K562 (cell line): ENCODE data around the gene HS2ST1. TPM values are rescaled to one million over a fixed set of nuclear protein-coding genes. Genes with fewer than 3 reads are reported as not detected.

Experiments used
- ATAC-seq: fragments of 200-7000 bp; cut with Tn5 transposase; 3 replicates; pipeline ENCODE4 v1.9.1; 2020; ENCODE audit warnings: moderate library complexity
- BruUV-seq: library from RNA; stranded (reverse); fragments of 400-500 nt; replicated peaks from 2 replicates; lab custom pipeline; 2021; lab: Mats Ljungman, UMichigan
- CTCF ChIA-PET: fragments of 300-600 bp; formaldehyde crosslinking; extraction: SDS; loops from one replicate; lab custom pipeline; 2021; ENCODE audit warnings: low intra/inter-chr PET ratio; lab: Yijun Ruan, JAX
- POLR2A ChIA-PET: fragments of 300-600, 350-650 bp; sonication (Branson Sonifier 250); formaldehyde crosslinking; extraction: SDS; loops from one replicate; lab custom pipeline; 2021; ENCODE audit warnings: antibody characterized with exemption, inconsistent platforms; lab: Yijun Ruan, JAX
- DNase-seq, 4 experiments: peaks; one replicate each; pipeline versions ENCODE4 v3.0.0 to v3.0.0-alpha.2; 2011 to 2018; ENCODE audit warnings: low spot score in 3 of 4, mixed read lengths in 3 of 4; ENCODE audit errors: extremely low read depth in 1 of 4
- FAIRE-seq: peaks from 2 replicates; lab custom pipeline; 2011; peaks lifted over from hg19 to GRCh38; lab: Jason Lieb, UNC
- H2AFZ ChIP-seq: 2 replicates; pipeline ENCODE4 v1.6.0; 2011; ENCODE audit warnings: low read depth, low read length, control low read depth, inconsistent platforms
- H3K27ac ChIP-seq: fragments of 200-600 bp; 3 replicates; pipeline ENCODE4 v1.8.0; 2011; ENCODE audit warnings: low read depth, mild to moderate bottlenecking, control low read depth, inconsistent platforms, low read length, moderate library complexity, mixed read lengths; ENCODE audit errors: extremely low read depth
- H3K27me3 ChIP-seq, 2 experiments: fragments of 300-600 bp in 1 of 2; 2 replicates in 1 of 2; 3 replicates in 1 of 2; pipeline versions ENCODE4 v1.6.0 to v1.8.0; 2011; ENCODE audit warnings: inconsistent platforms in 2 of 2, low read length in 2 of 2, mild to moderate bottlenecking in 1 of 2, mixed read lengths in 1 of 2, moderate library complexity in 1 of 2; ENCODE audit not compliant: control insufficient read depth in 2 of 2, insufficient read depth in 2 of 2
- H3K36me3 ChIP-seq: fragments of 300-600 bp; 3 replicates; pipeline ENCODE4 v1.8.0; 2011; ENCODE audit warnings: mild to moderate bottlenecking, low read length, inconsistent platforms; ENCODE audit not compliant: control insufficient read depth, insufficient read depth
- H3K4me1 ChIP-seq, 2 experiments: fragments of 200-600 bp in 1 of 2; replicated peaks in 1 of 2; 2 replicates in 1 of 2; 3 replicates in 1 of 2; pipeline versions ENCODE4 v1.5.1 to v1.8.0; 2011; ENCODE audit warnings: inconsistent platforms in 2 of 2, low read length in 2 of 2, mild to moderate bottlenecking in 1 of 2, mixed read lengths in 1 of 2, moderate library complexity in 1 of 2; ENCODE audit not compliant: control insufficient read depth in 2 of 2, insufficient read depth in 2 of 2
- H3K4me2 ChIP-seq: 2 replicates; pipeline ENCODE4 v1.6.1; 2011; ENCODE audit warnings: low read length, control low read depth, inconsistent platforms, mixed read lengths; ENCODE audit not compliant: insufficient read depth
- H3K4me3 ChIP-seq: fragments of 200-600 bp; sonication (generic), shearing (Covaris generic); 2 replicates; pipeline ENCODE4 v1.5.1; 2016; ENCODE audit warnings: control low read depth, inconsistent platforms
- H3K79me2 ChIP-seq: fragments of 200-600 bp; 3 replicates; pipeline ENCODE4 v1.8.0; 2011; ENCODE audit warnings: low read length, inconsistent platforms; ENCODE audit not compliant: control insufficient read depth, insufficient read depth
- H3K9ac ChIP-seq, 2 experiments: 2 replicates each; pipeline versions ENCODE4 v1.6.0 to v1.6.1; 2011; ENCODE audit warnings: low read depth in 2 of 2, low read length in 2 of 2, control low read depth in 1 of 2, inconsistent platforms in 1 of 2, mild to moderate bottlenecking in 1 of 2, mixed read lengths in 1 of 2; ENCODE audit not compliant: insufficient read depth in 1 of 2
- H3K9me1 ChIP-seq: one replicate; pipeline ENCODE4 v1.6.0; 2011; ENCODE audit warnings: inconsistent platforms, mild to moderate bottlenecking, low read length, moderate library complexity; ENCODE audit not compliant: control insufficient read depth, insufficient read depth
- H3K9me3 ChIP-seq: replicated peaks from 2 replicates; pipeline ENCODE4 v1.5.1; 2011; ENCODE audit warnings: low read depth, low read length, inconsistent platforms; ENCODE audit not compliant: control insufficient read depth, insufficient read depth
- H4K20me1 ChIP-seq: replicated peaks from 2 replicates; pipeline ENCODE4 v1.6.1; 2011; ENCODE audit warnings: low read length, inconsistent platforms, mixed read lengths; ENCODE audit not compliant: control insufficient read depth, insufficient read depth
- CBX1 ChIP-seq: sonication (generic); IDR thresholded peaks from 2 replicates; pipeline ENCODE4 v1.6.1; 2016; ENCODE audit warnings: antibody characterized with exemption, low read depth, mild to moderate bottlenecking
- CBX3 ChIP-seq, 2 experiments: IDR thresholded peaks; 1 replicate in 1 of 2; 2 replicates in 1 of 2; pipeline ENCODE4 v1.6.1; 2012; ENCODE audit warnings: inconsistent platforms in 2 of 2, low read length in 2 of 2, borderline replicate concordance in 1 of 2, control low read depth in 1 of 2
- CC2D1A ChIP-seq: fragments of 450-650 bp; IDR thresholded peaks from 2 replicates; pipeline ENCODE4 v1.6.1; 2017; ENCODE audit warnings: mild to moderate bottlenecking
- EZH2 ChIP-seq: IDR thresholded peaks from 2 replicates; pipeline ENCODE4 v1.6.1; 2012; ENCODE audit warnings: low read depth, mild to moderate bottlenecking, inconsistent platforms, low read length, borderline replicate concordance
- FOXA3 ChIP-seq, 2 experiments: fragments of 450-650 bp in 1 of 2; sonication (generic) in 1 of 2; formaldehyde crosslinking; IDR thresholded peaks in 1 of 2; conservative IDR thresholded peaks in 1 of 2; 2 replicates each; pipeline versions ENCODE4 v1.4.0 to v1.8.0; 2020 to 2022; ENCODE audit warnings: mild to moderate bottlenecking in 2 of 2, missing genetic modification reagents in 1 of 2
- HMG20A ChIP-seq: fragments of 450-650 bp; formaldehyde crosslinking; conservative IDR thresholded peaks from 2 replicates; pipeline ENCODE4 v1.4.0; 2020; ENCODE audit warnings: mild to moderate bottlenecking, mixed read lengths
- HNRNPL ChIP-seq: fragments of 200-400 bp; formaldehyde crosslinking; IDR thresholded peaks from 2 replicates; pipeline ENCODE4 v1.6.1; 2017; ENCODE audit warnings: low read depth, mild to moderate bottlenecking, low read length
- HOMEZ ChIP-seq: fragments of 250-450 bp; sonication (Bioruptor Pico); IDR thresholded peaks from 2 replicates; pipeline ENCODE4 v1.4.0; 2020; ENCODE audit warnings: mild to moderate bottlenecking, moderate library complexity
- HOXB6 ChIP-seq: fragments of 250-450 bp; sonication (Bioruptor Pico); IDR thresholded peaks from 2 replicates; pipeline ENCODE4 v1.5.1; 2022; ENCODE audit warnings: mild to moderate bottlenecking, borderline replicate concordance
- MYNN ChIP-seq, 2 experiments: sonication (generic); formaldehyde crosslinking in 1 of 2; IDR thresholded peaks; 2 replicates each; pipeline versions ENCODE4 v1.5.0 to v1.6.1; 2016 to 2020; ENCODE audit warnings: antibody characterized with exemption in 1 of 2, missing genetic modification reagents in 1 of 2
- NFIX ChIP-seq: fragments of 250-450 bp; sonication (Bioruptor Pico); IDR thresholded peaks from 2 replicates; pipeline ENCODE4 v1.4.0; 2020; ENCODE audit warnings: low read depth, mild to moderate bottlenecking, moderate library complexity
- PTRF ChIP-seq: fragments of 450-650 bp; IDR thresholded peaks from 2 replicates; pipeline ENCODE4 v1.6.1; 2016; ENCODE audit warnings: mild to moderate bottlenecking, missing genetic modification characterization, missing compliant biosample characterization
- RUNX1 ChIP-seq: sonication (generic); IDR thresholded peaks from 2 replicates; pipeline ENCODE4 v1.6.1; 2016; ENCODE audit warnings: antibody characterized with exemption, low read depth
- TAF9B ChIP-seq: fragments of 450-650 bp; IDR thresholded peaks from 2 replicates; pipeline ENCODE4 v1.6.1; 2018; ENCODE audit warnings: mild to moderate bottlenecking; ENCODE audit not compliant: partially characterized antibody
- XRCC5 ChIP-seq: fragments of 200-400 bp; formaldehyde crosslinking; IDR thresholded peaks from 2 replicates; pipeline ENCODE4 v1.6.1; 2017; ENCODE audit warnings: low read depth, mild to moderate bottlenecking, low read length
- ZFP36 ChIP-seq: fragments of 150-350 bp; IDR thresholded peaks from 2 replicates; pipeline ENCODE4 v1.6.1; 2018; ENCODE audit warnings: low read length, low read depth; ENCODE audit not compliant: partially characterized antibody
- ZNF184 ChIP-seq: sonication (generic); formaldehyde crosslinking; IDR thresholded peaks from 2 replicates; pipeline ENCODE4 v1.5.0; 2020; ENCODE audit warnings: missing genetic modification reagents
- ZNF717 ChIP-seq: fragments of 250-450 bp; sonication (Bioruptor Pico); IDR thresholded peaks from 2 replicates; pipeline ENCODE4 v1.5.0; 2021
- ZNF740 ChIP-seq, 3 experiments: fragments of 200-800 bp in 1 of 3; sonication (Bioruptor generic) in 1 of 3; sonication (generic) in 1 of 3; formaldehyde crosslinking in 1 of 3; IDR thresholded peaks; 2 replicates each; pipeline versions ENCODE4 v1.6.1 to v1.8.0; 2016 to 2022; ENCODE audit warnings: mild to moderate bottlenecking in 2 of 3, missing compliant biosample characterization in 2 of 3, missing genetic modification characterization in 2 of 3, missing genetic modification reagents in 1 of 3
- WGBS: fragments of 100-300 bp; shearing (Covaris generic); methylation state at CpG from one replicate; pipeline ENCODE4 v1.1.6; 2016; ENCODE audit warnings: low coverage, mixed read lengths; ENCODE audit not compliant: insufficient coverage; ENCODE audit errors: missing lambda C conversion rate; 5-methylcytosine and 5-hydroxymethylcytosine counted together
- in situ Hi-C: fragments of 300-500 bp; cut with MboI; formaldehyde crosslinking; loops from 4 replicates; pipeline ENCODE4 v1.15.0; 2018; ENCODE audit warnings: inconsistent platforms, mixed read lengths
- intact Hi-C: fragments of 100-400 bp; cut with micrococcal nuclease; formaldehyde crosslinking; loops from 2 replicates; pipeline ENCODE4 v1.14.2; 2022
- polyA plus RNA-seq, 8 experiments: library from polyadenylated mRNA; depleted of rRNA in 4 of 8; stranded (reverse) in 5 of 8; unstranded in 3 of 8; fragments of >200 nt; fragmentation: Nextera tagmentation in 2 of 8; fragmentation: Illumina TruSeq in 1 of 8; extraction: Ambion mirVana in 2 of 8; extraction: Trizol in 1 of 8; gene quantifications; 2 replicates each; pipeline versions ENCODE4 v1.2.1 to v1.2.3, GENCODE V29; 2011 to 2014; ENCODE audit warnings: inconsistent platforms in 1 of 8, missing spikeins in 1 of 8
- total RNA-seq, 7 experiments: library from RNA; depleted of rRNA in 6 of 7; stranded (reverse); fragments of >200 nt in 6 of 7; fragmentation: Illumina TruSeq in 2 of 7; extraction: Trizol in 2 of 7; gene quantifications; 2 replicates each; pipeline versions ENCODE4 v1.2.1 to v1.2.3, GENCODE V29; 2011 to 2021; ENCODE audit warnings: low replicate concordance in 1 of 7

HS2ST1 gene
- total and polyA plus RNA-seq, 9 of the 15 experiments (the other 6 are each of a cell fraction or from before 2014, with no cell fraction given) = 7.7 to 43.3 (median 25.8) TPM

GRCh38 chr1:86922445-86922844 lies 8.0 kb downstream of the HS2ST1 start (continued):
- no peak for TF ChIP-seq XRCC5

- Histone ChIP-seq H3K9ac (no peak overlapping the region), H3K4me1 (no peaks in the 10 kb centered on the region; a peak in 1 of 5 replicates), H2AFZ (no peak overlapping the region), H3K27me3 (no peaks in the 10 kb centered on the region), H3K36me3 (peaks cover 14% of the 10 kb centered on the region; the same call in 2 of the 3 replicates), H3K9me3 (peaks cover 31% of the 10 kb centered on the region), H3K4me3 (no peak overlapping the region), H3K79me2 (peaks cover 97% of the 10 kb centered on the region), H4K20me1 (no peaks in the 10 kb centered on the region), H3K9me1 (no peaks in the 10 kb centered on the region), H3K4me2 (no peak overlapping the region), H3K27ac (no peak overlapping the region)
- no TSS peak for BruUV-seq
- FAIRE-seq (no peak), DNase-seq (no peak), ATAC-seq (no peak)
- in situ Hi-C loops = no loop called here
- 98% methylated on average over 8 of the region's 8 CpGs for WGBS
- ChIA-PET CTCF (no interaction called here), POLR2A (interaction anchor here (0.8 to 1.7 kb wide), 2 partner anchors 10 kb away, joined by 3 read pairs; partner anchors contain the start of genes HS2ST1 and SELENOF)
- intact Hi-C loops = no loop called here
- no peak for TF ChIP-seq TAF9B
- TF ChIP-seq HOMEZ (CRISPR knock-in tag) = no peak
- peak; percentile 36; the same call in 1 of the 2 replicates for TF ChIP-seq CC2D1A
- TF ChIP-seq ZNF740 (CRISPR knock-in tag; IDR thresholded peaks at IDR 0.05) = 0 out of 2 replicates have a peak, but pooled peaks have one; percentile 50
- TF ChIP-seq ZNF740 (tag; IDR thresholded peaks at IDR 0.05) = no peak
- TF ChIP-seq HNRNPL = no peak
- no peak for TF ChIP-seq HMG20A (CRISPR knock-in tag)
- TF ChIP-seq ZNF717 = no peak
- TF ChIP-seq ZNF184 (CRISPR knock-in tag) = no peak
- TF ChIP-seq FOXA3 (CRISPR knock-in tag; conservative IDR thresholded peaks at IDR 0.05 in 1 of 2, IDR thresholded peaks at IDR 0.05 in 1 of 2) = no peak
- no peak for TF ChIP-seq RUNX1
- no peak for TF ChIP-seq NFIX
- TF ChIP-seq HOXB6 (CRISPR knock-in tag) = no peak
- TF ChIP-seq CBX3 (IDR thresholded peaks at IDR 0.05; ENCODE audit: borderline replicate concordance in 1 of 2, low read length in 2 of 2) = peak in 1 of 2 experiments; percentile 84; a peak in 1 of 3 replicates
- TF ChIP-seq EZH2 = no peak
- 0 out of 2 replicates have a peak, but pooled peaks have one; percentile 50 for TF ChIP-seq CBX1
- TF ChIP-seq MYNN (IDR thresholded peaks at IDR 0.05) = no peak
- no peak for TF ChIP-seq MYNN (CRISPR knock-in tag; IDR thresholded peaks at IDR 0.05)
- TF ChIP-seq PTRF (tag) = no peak
- peak; percentile 50 for TF ChIP-seq ZFP36
Measured at GRCh38 chr1:86924324-86924960, 10.0 kb downstream of the HS2ST1 start.
